Measurements from ENCODE around the gene NLRC5. TPM values are rescaled to one million over a fixed set of nuclear protein-coding genes. Genes with fewer than 3 reads are reported as not detected.

NLRC5 gene
- total RNA-seq, 1 experiment from 2014 or later: 2.4 TPM

DNA sequence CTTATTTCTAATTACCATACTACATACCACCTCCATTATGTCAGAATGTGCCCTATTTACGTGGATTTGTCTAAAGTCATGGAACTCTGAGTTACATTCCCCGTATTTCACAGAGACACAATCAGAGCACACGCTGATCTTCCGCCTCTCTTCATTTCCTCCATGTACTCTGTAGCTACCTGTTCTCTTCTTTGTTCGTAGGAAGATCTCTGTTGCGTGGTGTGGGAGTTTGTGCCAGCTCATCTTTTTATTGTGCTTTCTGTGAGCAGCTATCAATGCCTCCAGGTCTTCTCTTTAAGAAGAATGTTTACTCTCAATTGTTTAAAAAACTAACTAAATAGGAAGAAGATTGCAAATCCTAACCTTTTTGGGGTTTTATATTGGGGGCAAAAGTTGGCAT, 26.9 kb downstream of the NLRC5 start:
- Histone ChIP-seq H4K5ac (ENCODE audit: insufficient read length, low read depth, low read length) (no peak overlapping the region), H3K9ac (ENCODE audit: extremely low read depth, insufficient read length, low read length) (no peak overlapping the region), H4K91ac (ENCODE audit: insufficient read length, low read depth, low read length) (no peak overlapping the region), H3K27me3 (ENCODE audit: insufficient read depth, low read length) (no peaks in the 10 kb centered on the region), H3K4ac (ENCODE audit: low read depth, low read length) (no peak overlapping the region), H2BK120ac (ENCODE audit: low read depth, low read length, poor library complexity, severe bottlenecking) (no peak overlapping the region), H3K56ac (ENCODE audit: insufficient read length, low read depth, low read length) (no peak overlapping the region), H3K4me1 (ENCODE audit: insufficient read depth, low read length) (no peaks in the 10 kb centered on the region), H3K14ac (ENCODE audit: insufficient read depth, low read length) (no peak overlapping the region), H2BK20ac (ENCODE audit: low read depth, low read length, poor library complexity, severe bottlenecking) (no peak overlapping the region), H4K8ac (replicated peaks; ENCODE audit: insufficient read length, low read depth, low read length) (no peak overlapping the region), H2AK5ac (ENCODE audit: insufficient read length, low read length) (no peak overlapping the region), H3K27ac (ENCODE audit: insufficient read length, low read depth, low read length) (no peak overlapping the region), H3T11ph (ENCODE audit: low read length) (no peak overlapping the region), H2BK12ac (ENCODE audit: insufficient read length, low read depth, low read length) (no peak overlapping the region), H3K23me2 (ENCODE audit: insufficient read length, low read depth, low read length, poor library complexity, severe bottlenecking) (no peaks in the 10 kb centered on the region), H3K18ac (ENCODE audit: insufficient read length, low read depth, low read length) (no peak overlapping the region), H2BK5ac (ENCODE audit: insufficient read length, low read length) (no peak overlapping the region), H3K79me2 (ENCODE audit: insufficient read depth, low read length) (no peaks in the 10 kb centered on the region), H3K79me1 (ENCODE audit: insufficient read depth, low read depth, low read length, poor library complexity, severe bottlenecking) (no peaks in the 10 kb centered on the region), H3K9me3 (ENCODE audit: control insufficient read depth, low read depth, low read length) (no peaks in the 10 kb centered on the region), H3K4me2 (ENCODE audit: insufficient read depth, insufficient read length, low read length) (no peak overlapping the region), H2BK15ac (ENCODE audit: low read depth, low read length) (no peak overlapping the region), H2AFZ (ENCODE audit: low read length) (no peak overlapping the region), H3K23ac (ENCODE audit: insufficient read length, low read depth, low read length) (no peak overlapping the region), H4K20me1 (ENCODE audit: control insufficient read depth, insufficient read depth, insufficient read length) (no peaks in the 10 kb centered on the region)
- no CpG with 5 or more reads among the region's 6 CpGs for WGBS (ENCODE audit: extremely low coverage, insufficient read length, low lambda C conversion rate)
- no peak overlapping the region for H3K27ac Mint-ChIP-seq
- H3K4me3 Mint-ChIP-seq: no peak overlapping the region
- TF ChIP-seq, protein P1, sequence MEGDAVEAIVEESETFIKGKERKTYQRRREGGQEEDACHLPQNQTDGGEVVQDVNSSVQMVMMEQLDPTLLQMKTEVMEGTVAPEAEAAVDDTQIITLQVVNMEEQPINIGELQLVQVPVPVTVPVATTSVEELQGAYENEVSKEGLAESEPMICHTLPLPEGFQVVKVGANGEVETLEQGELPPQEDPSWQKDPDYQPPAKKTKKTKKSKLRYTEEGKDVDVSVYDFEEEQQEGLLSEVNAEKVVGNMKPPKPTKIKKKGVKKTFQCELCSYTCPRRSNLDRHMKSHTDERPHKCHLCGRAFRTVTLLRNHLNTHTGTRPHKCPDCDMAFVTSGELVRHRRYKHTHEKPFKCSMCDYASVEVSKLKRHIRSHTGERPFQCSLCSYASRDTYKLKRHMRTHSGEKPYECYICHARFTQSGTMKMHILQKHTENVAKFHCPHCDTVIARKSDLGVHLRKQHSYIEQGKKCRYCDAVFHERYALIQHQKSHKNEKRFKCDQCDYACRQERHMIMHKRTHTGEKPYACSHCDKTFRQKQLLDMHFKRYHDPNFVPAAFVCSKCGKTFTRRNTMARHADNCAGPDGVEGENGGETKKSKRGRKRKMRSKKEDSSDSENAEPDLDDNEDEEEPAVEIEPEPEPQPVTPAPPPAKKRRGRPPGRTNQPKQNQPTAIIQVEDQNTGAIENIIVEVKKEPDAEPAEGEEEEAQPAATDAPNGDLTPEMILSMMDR (conservative IDR thresholded peaks at IDR 0.05): no peak
- no peaks in the 10 kb centered on the region; a peak in 1 of 7 replicates for H3K36me3 Mint-ChIP-seq (ENCODE audit: insufficient read depth in 1 of 3, low read depth in 3 of 3)
- no peak for DNase-seq
- no peaks in the 10 kb centered on the region; the same call in 1 of the 2 replicates for H3K27me3 Mint-ChIP-seq (ENCODE audit: low read depth)
- peaks cover 6 to 7% of the 10 kb centered on the region in 2 experiments for H3K4me1 Mint-ChIP-seq
- no peaks in the 10 kb centered on the region for H3K9me3 Mint-ChIP-seq

Measured in H9 (cell line).